ENCODE data around the gene RPS5. TPM values are rescaled to one million over a fixed set of nuclear protein-coding genes. Genes with fewer than 3 reads are reported as not detected.

Gene RPS5
- total RNA-seq, 1 experiment from 2014 or later = 1,982 TPM

- intact Hi-C loops (cut with micrococcal nuclease) = no loop called here
- TF ChIP-seq REST (IDR thresholded peaks at IDR 0.05; ENCODE audit: low read depth) = no peak
- no peak for TF ChIP-seq TCF7L2 (IDR thresholded peaks at IDR 0.05; ENCODE audit: borderline replicate concordance, extremely low read depth, insufficient read depth, insufficient read length)
- no peak for TF ChIP-seq EZH2 (IDR thresholded peaks at IDR 0.05)
- 0 out of 2 replicates have a peak, but pooled peaks have one; percentile 10 for TF ChIP-seq POLR2AphosphoS5 (IDR thresholded peaks at IDR 0.05; ENCODE audit: low read depth, low read length)
- no peak for TF ChIP-seq SRF (IDR thresholded peaks at IDR 0.05; ENCODE audit: low read depth)
- TF ChIP-seq ZFX (IDR thresholded peaks at IDR 0.05) = no peak
- TF ChIP-seq FOSL1 (IDR thresholded peaks at IDR 0.05; ENCODE audit: low read depth) = no peak
- TF ChIP-seq SP1 (IDR thresholded peaks at IDR 0.05; ENCODE audit: low read depth) = no peak
- no peak overlapping the region; the same call in 1 of the 2 replicates for H3K27ac ChIP-seq (ENCODE audit: low read depth, low read length)
- peaks cover 34% of the 10 kb centered on the region for H3K79me2 ChIP-seq (ENCODE audit: insufficient read depth, low read length)
- BruUV-seq (replicated peaks) = no TSS peak
- no peak overlapping the region for H3K4me2 ChIP-seq (ENCODE audit: low read length)
- DNase-seq (ENCODE audit: low read depth, low spot score) (no peak), ATAC-seq (no peak)
- peaks cover 0 to 11% of the 10 kb centered on the region in 2 experiments; a peak in 1 of 4 replicates for H3K36me3 ChIP-seq (ENCODE audit: control insufficient read depth in 1 of 2, insufficient read depth in 2 of 2, low read length in 2 of 2)
- H3K9me2 ChIP-seq (ENCODE audit: insufficient read depth) = no peaks in the 10 kb centered on the region
- H3K4me1 ChIP-seq (ENCODE audit: control insufficient read depth in 1 of 2, insufficient read depth in 2 of 2, low read length in 2 of 2) = peaks cover 18 to 41% of the 10 kb centered on the region in 2 experiments
- no peaks in the 10 kb centered on the region for H3K27me3 ChIP-seq (ENCODE audit: insufficient read depth, low read length)
- ChIA-PET RAD21 (ENCODE audit: low non-redundant PET in 1 of 2, low total read pairs in 2 of 2, uncharacterized antibody in 2 of 2, unreplicated experiment in 2 of 2) (no interaction called here), POLR2A (no interaction called here), CTCF (no interaction called here)
- H3K9me3 ChIP-seq (ENCODE audit: control insufficient read depth in 1 of 2, insufficient read depth in 1 of 2, low read depth in 1 of 2, low read length in 2 of 2) = no peaks in the 10 kb centered on the region
- no peak overlapping the region for H3K4me3 ChIP-seq (replicated peaks in 1 of 2; ENCODE audit: low read depth in 1 of 2, low read length in 2 of 2)
- no peak overlapping the region for H2AFZ ChIP-seq (ENCODE audit: low read depth, low read length, poor library complexity, severe bottlenecking)
- no peak overlapping the region for H3K9ac ChIP-seq (ENCODE audit: low read length)
- H4K20me1 ChIP-seq (ENCODE audit: insufficient read depth) = peaks cover 6% of the 10 kb centered on the region; the same call in 1 of the 2 replicates
These were observed 4.0 kb upstream of the RPS5 start for GRCh38 chr19:58382997-58383603.
